Peyer's patch (tissue), 4 donors: ENCODE data around the gene NFAT5.

Experiments used
- POLR2A ChIP-seq, 2 donors: fragments of 450-650 bp; IDR thresholded peaks; one replicate each; pipeline ENCODE4 v1.5.1; 2017; ENCODE audit warnings: antibody characterized with exemption in 2 of 2, mild to moderate bottlenecking in 2 of 2, moderate library complexity in 2 of 2
- TF ChIP-seq, protein P1 (sequence below), 6 experiments: fragments of 450-650 bp in 4 of 6; fragments of 200-600 bp in 2 of 6; sonication (generic) in 1 of 6; IDR thresholded peaks; one replicate each; pipeline ENCODE4 v1.5.1; 2017 to 2019; ENCODE audit warnings: antibody characterized with exemption in 6 of 6, mild to moderate bottlenecking in 3 of 6, moderate library complexity in 1 of 6

DNA sequence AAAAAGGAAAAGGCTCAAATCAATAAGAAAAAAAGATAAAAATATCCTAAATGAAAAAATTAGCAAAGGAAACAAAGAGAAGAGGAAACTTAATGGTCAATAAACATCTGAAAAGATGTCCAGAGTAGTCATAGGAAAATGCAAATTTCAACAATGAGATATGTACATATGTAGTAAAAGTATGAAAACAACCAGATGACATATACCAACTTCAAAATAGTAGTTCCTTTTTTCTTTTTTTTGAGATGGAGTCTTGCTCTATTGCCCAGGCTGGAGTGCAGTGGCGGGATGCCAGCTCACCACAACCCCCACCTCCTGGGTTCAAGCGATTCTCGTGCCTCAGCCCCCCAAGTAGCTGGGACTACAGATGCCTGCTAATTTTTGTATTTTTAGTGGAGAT lies 21.7 kb upstream of the NFAT5 start:
- TF ChIP-seq POLR2A (IDR thresholded peaks at IDR 0.05) = no peak
- TF ChIP-seq, protein P1, sequence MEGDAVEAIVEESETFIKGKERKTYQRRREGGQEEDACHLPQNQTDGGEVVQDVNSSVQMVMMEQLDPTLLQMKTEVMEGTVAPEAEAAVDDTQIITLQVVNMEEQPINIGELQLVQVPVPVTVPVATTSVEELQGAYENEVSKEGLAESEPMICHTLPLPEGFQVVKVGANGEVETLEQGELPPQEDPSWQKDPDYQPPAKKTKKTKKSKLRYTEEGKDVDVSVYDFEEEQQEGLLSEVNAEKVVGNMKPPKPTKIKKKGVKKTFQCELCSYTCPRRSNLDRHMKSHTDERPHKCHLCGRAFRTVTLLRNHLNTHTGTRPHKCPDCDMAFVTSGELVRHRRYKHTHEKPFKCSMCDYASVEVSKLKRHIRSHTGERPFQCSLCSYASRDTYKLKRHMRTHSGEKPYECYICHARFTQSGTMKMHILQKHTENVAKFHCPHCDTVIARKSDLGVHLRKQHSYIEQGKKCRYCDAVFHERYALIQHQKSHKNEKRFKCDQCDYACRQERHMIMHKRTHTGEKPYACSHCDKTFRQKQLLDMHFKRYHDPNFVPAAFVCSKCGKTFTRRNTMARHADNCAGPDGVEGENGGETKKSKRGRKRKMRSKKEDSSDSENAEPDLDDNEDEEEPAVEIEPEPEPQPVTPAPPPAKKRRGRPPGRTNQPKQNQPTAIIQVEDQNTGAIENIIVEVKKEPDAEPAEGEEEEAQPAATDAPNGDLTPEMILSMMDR (IDR thresholded peaks at IDR 0.05) = no peak
